NCI-H187 (cell line): ENCODE results near the gene CD226.

ENCODE experiments used
- DNase-seq, 2 experiments: peaks; one replicate each; lab custom pipeline; 2025; lab: John Stamatoyannopoulos, UW

The CD226 gene

DNA sequence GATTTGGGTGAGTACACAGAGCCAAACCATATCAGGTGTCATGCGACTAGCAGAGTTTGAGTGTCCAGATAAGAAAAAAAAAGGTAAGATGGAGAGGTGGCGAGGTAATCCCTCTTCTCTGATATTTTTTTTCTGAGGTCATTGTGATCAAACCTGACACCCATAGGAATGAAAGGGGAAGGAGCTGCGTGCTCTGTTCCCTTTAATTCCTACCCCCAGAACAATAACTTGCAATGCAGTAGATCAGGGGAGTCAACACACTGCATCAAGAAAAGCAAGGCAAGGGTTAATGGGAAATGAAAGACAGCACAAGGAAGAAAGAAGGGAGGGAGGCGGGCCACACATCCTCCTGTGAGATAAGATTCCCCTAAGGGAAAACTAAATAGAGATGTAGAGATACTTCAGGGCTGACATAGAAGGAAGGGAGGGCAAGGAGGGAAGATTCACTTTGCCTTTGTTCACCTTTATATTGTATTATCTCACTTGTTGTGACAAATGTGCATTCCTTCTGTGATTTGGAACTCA lies 132.8 kb downstream of the CD226 start:
- no peak for DNase-seq

DNA sequence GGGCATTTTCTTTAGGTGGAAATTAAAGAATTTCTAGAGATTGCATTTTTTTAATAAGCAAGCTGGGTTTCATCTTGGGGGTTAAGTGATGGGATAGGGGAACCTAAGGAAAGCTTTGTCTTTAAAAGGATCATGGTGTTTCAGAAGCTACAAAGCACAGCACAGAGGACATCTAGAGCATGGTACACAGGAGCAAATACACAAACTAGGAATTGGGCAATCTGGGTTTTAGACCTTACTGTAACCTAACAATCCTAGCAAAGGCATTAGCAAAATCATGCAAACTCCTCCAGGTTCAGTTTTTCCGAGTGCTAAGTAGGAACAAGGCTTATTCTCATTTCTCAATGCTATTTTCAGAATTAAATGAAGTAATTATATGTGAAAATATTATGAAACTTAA lies 134.1 kb downstream of the CD226 start:
- DNase-seq = no peak

DNA sequence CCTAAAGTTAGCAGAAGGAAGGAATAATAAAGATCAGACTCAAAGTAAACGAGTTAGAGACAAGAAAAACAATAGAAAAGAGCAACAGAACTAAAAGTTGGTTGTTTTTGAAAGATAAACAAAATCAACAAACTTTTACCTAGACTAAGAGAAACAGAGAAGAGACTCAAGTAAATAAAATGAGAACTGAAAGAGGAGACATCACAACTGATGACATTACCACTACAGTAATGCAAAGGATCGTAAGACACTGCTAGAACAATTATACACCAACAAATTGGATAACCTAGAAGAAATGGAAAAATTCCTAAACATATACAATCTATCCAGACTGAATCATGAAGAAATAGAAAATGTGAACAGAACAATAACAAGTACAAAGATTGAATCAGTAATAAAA lies 139.3 kb downstream of the CD226 start:
- DNase-seq = no peak

DNA sequence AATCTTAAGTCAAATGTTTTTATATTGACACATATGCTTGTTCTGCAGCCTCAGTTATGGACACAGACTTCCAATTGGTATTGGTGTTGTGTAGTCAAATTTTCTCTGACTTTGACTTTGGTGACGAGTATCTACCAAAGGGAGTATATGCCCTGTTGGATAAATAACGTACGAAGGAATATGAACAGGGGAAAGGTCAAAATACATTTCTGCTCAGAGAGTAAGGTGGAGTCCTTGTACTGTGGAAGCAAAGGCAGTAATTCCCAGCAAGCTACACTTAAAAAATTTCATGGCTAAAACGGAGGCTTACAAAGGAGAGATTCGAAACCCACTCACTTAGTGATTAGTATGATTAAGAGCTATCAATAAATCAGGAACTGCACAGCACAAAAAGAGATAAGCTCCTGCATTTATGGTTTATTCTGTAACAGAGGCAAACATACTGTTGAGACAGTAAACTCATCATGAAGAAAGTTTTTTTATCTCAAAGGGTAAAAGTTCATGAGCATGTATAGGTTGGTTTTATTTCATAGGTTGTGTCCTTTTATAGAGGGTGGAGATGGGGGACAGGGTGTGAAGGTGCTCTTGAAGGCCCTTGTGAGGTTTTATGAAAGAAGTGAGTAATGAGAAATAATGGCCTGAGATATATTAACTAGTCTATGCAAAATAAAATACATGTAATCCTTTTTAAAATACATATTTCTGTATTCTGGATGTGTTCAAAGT lies 142.7 kb downstream of the CD226 start:
- no peak for DNase-seq
